ENCODE data around the gene FRMD6.

The FRMD6 gene

GRCh38 chr14:51674294-51675002 lies 22.7 kb downstream of the FRMD6 start:
- no peak for DNase-seq

DNA sequence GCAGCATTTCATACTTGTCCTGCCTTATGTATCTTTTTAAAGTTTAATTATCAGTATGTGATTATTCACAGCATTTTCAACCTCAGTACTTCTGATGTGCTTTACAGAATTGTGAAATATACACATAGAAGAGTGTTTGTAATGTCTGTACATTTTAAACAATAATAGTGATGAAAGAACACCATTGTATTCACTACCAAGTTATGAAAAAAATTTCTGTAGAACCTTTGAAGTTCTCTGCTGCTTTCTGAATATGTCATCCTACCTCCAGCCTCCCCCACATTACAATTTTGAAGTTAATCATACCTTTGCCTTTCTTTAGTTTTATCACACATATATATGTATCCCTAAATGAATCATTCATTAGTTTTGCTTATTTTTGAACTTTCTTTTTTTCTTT lies 24.8 kb downstream of the FRMD6 start:
- DNase-seq: no peak

DNA sequence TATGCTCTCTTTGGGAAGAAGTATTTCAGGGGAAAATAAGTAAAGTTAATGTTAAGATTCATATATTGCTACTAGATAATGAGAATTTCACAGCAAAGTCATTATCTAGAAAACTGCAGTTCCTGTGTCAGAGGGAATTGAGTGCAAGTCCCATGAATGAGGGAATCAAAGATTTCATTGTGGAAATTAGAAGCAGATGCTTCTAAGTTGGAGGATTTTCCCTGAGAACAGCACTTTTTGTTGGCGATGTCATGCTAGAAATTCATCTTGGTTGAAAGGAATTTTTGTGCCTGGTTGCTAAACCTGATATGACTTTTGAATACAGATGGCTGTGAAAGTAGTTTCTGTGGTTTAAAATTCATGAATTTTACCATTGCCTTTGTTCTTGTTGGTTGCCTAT lies 25.6 kb downstream of the FRMD6 start:
- DNase-seq: no peak

GRCh38 chr14:51677738-51678137 lies 26.0 kb downstream of the FRMD6 start:
- no peak for DNase-seq

DNA sequence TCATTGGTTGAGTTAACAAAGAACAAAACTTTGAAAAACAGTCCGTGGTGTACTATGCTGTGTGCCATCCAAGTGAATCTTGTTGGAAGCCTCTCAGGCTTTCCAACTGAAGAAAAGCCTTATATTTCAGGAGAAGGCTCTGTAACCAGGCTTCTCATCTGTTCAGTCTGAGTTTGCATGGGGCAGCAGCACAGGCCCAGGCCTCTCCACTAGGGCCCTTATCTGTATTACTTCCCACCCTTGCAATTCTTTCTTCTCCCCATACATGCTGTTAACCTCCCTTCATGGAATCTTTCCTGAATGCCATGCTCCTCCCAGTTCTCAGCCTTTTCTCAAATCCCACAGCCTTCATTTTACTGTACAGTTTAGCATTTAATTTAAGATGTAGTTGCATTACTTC lies 28.3 kb downstream of the FRMD6 start:
- no peak for DNase-seq

- DNase-seq: no peak
These were observed 29.7 kb downstream of the FRMD6 start for GRCh38 chr14:51681411-51681810.

GRCh38 chr14:51682411-51682810 lies 30.7 kb downstream of the FRMD6 start:
- DNase-seq: no peak

DNA sequence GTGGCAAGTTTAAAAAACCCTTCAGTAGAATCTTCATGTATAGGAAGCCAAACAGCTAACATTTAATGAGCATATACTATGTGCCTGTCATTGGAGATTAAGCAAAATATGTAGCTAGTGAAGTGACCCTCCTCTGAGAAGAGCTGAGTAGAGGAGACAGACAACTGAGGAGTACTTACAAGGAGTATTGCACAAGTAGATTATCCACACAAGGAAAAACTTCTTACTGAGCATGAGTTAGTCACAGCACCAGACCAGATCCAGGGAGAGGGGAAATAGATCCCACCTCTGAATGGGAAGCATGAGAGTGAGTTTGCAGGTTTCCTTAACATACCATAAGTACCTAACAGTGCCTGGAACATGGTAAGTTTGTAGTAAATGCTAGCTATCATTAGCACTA lies 33.0 kb downstream of the FRMD6 start:
- no peak for DNase-seq

- no peak for DNase-seq
These were observed 39.5 kb downstream of the FRMD6 start for GRCh38 chr14:51691176-51691575.

DNA sequence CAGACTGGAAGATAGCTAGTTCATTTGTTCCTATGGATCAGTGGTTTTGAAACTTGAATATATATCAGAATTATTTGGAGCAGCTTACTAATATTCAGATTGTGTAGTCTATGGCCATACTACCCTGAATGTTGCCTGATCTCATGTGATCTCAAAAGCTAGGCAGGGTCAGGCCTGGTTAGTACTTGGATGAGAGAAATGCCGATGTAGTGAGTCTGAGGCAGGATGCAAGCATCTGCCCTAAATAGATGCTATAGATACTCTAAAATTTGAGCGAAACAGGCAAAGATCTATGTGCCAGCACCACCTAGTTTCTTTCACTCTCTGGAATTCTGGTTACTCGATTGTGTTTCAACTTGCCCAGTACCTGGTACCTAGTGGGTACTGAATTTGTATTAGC lies 40.9 kb downstream of the FRMD6 start:
- no peak for DNase-seq

DNA sequence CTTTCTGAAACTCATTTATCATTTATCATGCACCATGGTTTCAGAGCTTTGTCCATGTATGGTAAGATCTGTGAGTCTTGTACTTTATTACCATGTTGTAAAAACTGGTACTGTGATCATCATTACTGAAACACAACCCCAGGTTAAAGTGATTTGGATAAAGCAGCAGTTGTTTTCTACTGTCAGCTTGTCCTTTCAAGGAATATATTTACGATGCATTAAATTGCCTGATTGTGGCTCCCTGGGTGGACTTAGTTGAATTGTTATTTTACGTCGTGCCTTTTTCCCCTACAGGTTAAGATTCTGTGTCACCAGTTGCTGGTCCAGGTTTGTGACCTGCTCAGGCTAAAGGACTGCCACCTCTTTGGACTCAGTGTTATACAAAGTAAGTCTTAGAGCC lies 46.1 kb downstream of the FRMD6 start:
- DNase-seq: no peak

GRCh38 chr14:51701951-51702350 lies 50.2 kb downstream of the FRMD6 start:
- DNase-seq: no peak

DNA sequence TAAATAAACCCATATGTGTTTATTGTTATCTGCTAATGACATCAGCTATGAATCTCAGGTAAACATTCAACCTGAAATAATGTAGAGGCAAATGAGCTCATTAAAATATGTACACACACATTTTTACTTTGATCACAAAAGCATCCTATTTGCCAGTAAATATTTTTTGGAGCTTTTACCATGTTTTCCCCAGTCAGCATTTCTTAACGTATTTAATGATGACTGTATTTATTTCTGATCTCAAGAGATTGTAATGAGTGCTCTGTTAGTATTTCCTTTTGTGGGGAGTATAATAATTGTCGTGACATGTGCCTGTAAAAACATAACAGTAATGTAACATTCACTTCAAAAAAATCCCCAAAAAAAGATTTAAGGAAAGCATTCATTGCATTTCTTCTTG lies 52.1 kb downstream of the FRMD6 start:
- no peak for DNase-seq

GRCh38 chr14:51704545-51704944 lies 52.8 kb downstream of the FRMD6 start:
- DNase-seq: no peak

DNA sequence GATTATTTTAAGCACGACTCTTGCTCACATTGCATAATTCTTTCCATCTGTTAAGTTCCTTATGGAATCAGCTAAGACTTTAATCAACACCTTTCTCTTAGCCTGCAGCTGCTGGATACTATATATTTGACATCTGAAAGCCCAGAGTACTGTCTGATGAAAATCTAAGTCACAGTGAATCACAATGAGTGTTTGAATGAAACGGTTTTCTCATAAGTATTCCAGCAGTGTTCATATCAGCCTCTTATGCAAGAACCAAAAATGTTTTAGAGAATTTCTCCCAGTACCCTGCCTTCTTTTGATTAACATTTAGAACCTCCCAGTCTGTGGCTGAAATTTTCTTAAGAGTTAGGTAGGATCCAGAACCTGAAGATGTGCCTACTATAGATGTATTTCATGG lies 55.6 kb downstream of the FRMD6 start:
- no peak for DNase-seq

DNA sequence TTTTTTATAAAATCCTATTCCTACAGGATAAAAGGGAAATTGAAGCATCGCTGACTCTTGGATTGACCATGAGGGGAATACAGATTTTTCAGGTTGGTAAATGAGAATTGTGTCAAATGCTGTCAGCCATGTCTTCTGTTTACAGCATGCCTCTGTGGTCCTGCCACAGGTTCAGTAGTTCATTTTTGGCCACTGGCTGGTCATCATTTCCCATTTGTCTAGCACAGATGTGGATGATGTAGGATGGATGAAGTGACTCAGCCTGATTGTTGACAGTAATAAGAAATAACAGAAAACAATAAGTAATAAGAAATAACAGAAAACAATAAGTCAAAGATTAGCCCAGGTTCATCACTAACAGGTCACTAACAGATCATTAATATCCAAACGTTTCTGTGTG lies 59.8 kb downstream of the FRMD6 start:
- DNase-seq: no peak

DNA sequence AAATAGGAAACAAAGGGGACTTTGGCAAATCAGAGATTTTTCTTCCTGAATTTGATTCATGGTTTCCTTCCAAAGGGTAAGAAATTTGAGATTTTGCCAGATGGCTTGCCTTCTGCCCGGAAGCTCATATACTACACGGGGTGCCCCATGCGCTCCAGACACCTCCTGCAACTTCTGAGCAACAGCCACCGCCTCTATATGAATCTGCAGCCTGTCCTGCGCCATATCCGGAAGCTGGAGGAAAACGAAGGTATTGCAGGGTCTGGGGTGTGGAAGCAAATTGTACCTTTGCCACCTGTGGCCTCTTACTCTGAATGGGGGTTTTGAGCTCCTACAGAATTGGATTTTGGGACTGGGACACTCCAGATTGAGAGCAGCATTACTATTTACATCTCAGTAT lies 63.5 kb downstream of the FRMD6 start:
- no peak for DNase-seq

DNA sequence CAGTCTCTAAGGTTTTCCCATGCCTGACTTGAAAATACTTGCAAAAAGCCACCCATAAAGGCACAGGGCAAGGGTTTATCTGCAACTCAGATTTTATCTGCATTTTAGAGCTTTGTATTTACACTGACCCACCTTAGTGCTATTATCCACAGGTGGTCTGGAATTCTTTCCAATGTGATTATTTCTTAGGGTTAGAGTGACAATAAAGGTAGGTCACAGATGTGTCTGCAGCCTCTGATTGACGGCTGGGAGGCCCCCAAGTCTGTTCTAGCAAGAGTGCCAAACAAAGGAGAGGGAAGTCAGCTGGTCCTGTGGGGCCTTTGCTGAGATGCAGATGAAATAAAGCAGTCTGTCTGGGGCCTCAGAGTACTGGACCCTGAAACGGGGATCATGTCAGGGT lies 64.0 kb downstream of the FRMD6 start:
- no peak for DNase-seq

DNA sequence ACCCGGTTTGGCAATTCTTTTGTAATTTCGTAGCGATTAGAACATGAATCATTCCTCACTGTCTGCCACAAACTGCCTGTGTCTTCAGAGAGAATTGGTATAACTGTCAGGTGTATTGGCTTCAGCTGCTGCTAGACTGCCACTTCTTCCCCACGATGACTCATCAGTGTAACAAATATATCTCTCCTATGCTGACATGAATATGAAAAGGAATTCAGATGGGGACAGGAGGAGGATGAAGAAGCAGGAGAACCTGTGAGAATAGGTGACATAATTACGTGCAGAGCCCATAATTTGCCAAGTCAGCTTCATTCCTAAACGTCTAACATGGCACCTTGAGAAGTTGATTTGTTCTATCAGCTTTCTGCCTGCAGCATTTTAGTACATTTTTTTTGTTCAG lies 64.9 kb downstream of the FRMD6 start:
- DNase-seq: no peak

DNA sequence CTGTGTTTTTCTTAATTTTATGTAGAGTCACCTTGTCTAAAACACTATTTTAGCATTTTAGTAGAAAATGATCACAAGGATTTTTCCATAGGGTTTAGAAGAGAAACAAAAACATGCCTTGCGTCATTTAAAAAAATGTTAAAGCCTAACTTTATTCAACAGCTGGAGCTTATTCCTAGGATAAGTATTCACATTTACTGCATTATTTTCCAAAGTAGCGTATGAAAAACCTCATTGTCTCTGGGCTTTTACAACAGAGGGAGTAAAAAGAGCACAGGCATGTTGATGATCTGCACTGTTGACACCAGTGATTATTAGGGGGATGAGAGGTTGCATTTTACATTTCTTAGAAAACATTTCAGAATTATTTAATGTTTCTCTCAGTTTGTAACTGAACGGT lies 66.1 kb downstream of the FRMD6 start:
- no peak for DNase-seq

DNA sequence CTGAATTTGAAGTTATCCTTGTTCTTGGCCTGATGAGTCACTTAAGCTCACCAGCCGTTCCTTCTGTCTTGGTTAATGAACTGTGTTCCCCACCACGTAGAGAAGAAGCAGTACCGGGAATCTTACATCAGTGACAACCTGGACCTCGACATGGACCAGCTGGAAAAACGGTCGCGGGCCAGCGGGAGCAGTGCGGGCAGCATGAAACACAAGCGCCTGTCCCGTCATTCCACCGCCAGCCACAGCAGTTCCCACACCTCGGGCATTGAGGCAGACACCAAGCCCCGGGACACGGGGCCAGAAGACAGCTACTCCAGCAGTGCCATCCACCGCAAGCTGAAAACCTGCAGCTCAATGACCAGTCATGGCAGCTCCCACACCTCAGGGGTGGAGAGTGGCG lies 68.2 kb downstream of the FRMD6 start:
- DNase-seq: no peak

- no peak for DNase-seq
These were observed 72.3 kb downstream of the FRMD6 start for GRCh38 chr14:51723990-51724389.

DNA sequence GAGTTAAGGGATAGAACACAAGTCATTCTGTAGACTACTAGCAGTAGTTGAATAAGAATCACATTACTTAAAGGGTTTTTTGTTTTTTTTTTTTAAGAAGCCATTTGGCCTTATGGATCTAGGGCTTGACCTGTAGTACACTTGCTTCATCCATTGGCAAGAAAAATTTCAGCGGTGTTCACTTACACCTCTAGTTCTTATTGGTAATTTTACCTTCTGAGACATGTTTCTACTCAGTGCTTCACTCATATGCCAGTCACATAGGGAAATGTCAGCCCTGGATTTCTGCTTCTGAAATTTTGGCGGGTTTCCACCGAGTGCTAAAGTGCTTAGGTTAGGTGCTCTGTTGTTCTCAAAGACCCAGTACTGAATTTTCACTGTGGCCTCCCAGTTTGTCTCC lies 72.9 kb downstream of the FRMD6 start:
- no peak for DNase-seq

- no peak for DNase-seq
These were observed 73.4 kb downstream of the FRMD6 start for GRCh38 chr14:51725061-51725460.

GRCh38 chr14:51726166-51726899 lies 74.6 kb downstream of the FRMD6 start:
- DNase-seq: no peak

Data from activated CD4-positive, alpha-beta T cell treated with anti-CD3 and anti-CD28 coated beads, Interleukin-2, amount 50 U/mL, for 1 hour (primary cell).